Activated naive CD4-positive, alpha-beta T cell treated with anti-CD3 and anti-CD28 coated beads, Interleukin-2, amount 50 U/mL, for 72 hours (primary cell): Measurements from ENCODE around the gene KIAA0232. TPM values are rescaled to one million over a fixed set of nuclear protein-coding genes. Genes with fewer than 3 reads are reported as not detected.
"Not testable (repeated sequence)": the region's sequence is repeated elsewhere in the genome, so short reads cannot be mapped to it uniquely, and the experiment has no call there.

Source experiments
- ATAC-seq, 2 donors: fragments of 150-1000 bp; cut with Tn5 transposase; 2 replicates each; pipeline ENCODE4 v1.10.0; 2021; ENCODE audit warnings: mild to moderate bottlenecking in 2 of 2, moderate library complexity in 2 of 2
- DNase-seq, 2 donors: peaks; one replicate each; pipeline ENCODE4 v3.0.0; 2021 to 2022; ENCODE audit warnings: low spot score in 2 of 2
- H3K27ac Mint-ChIP-seq, 2 donors: one replicate each; pipeline ENCODE4 v1.8.0; 2022; ENCODE audit warnings: mild to moderate bottlenecking in 2 of 2, mixed read lengths in 2 of 2
- H3K36me3 Mint-ChIP-seq, 2 donors: one replicate each; pipeline ENCODE4 v1.8.0; 2022; ENCODE audit warnings: mixed read lengths in 2 of 2
- H3K9me3 Mint-ChIP-seq, 2 donors: one replicate each; pipeline ENCODE4 v1.8.0; 2022; ENCODE audit warnings: mixed read lengths in 2 of 2
- total RNA-seq, 2 donors: library from RNA; stranded (reverse); gene quantifications; one replicate each; pipeline ENCODE4 v1.2.3, GENCODE V29; 2022

KIAA0232 gene
- total RNA-seq, 2 donors from 2014 or later = 10.2 to 12.4 TPM

DNA sequence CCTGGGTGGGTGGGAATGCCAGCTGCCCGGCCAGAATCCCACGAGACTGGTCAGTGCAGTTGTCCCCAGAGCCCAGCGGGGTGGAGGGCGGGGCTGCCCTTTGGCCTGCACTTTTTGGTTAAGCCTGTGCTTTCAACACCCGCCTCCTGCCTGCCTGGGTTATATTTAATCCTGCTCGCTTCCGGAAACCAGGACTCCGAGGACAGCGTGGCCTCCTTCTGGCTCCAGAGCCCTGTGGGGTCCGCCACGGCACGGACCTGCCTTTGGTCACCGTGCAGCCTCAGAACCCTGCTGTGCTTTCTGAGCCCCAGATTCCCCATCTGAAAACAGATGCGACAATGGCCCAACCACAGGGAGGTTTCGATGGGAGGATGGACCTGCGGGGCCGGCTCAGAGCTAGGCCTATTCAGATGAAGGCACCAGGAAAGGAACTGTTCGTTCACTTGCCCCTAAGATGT lies 29.4 kb upstream of the KIAA0232 start:
- no peaks in the 10 kb centered on the region for H3K9me3 Mint-ChIP-seq
- H3K27ac Mint-ChIP-seq = no peak overlapping the region
- H3K36me3 Mint-ChIP-seq = no peaks in the 10 kb centered on the region
- DNase-seq = no peak
- ATAC-seq = no peak

DNA sequence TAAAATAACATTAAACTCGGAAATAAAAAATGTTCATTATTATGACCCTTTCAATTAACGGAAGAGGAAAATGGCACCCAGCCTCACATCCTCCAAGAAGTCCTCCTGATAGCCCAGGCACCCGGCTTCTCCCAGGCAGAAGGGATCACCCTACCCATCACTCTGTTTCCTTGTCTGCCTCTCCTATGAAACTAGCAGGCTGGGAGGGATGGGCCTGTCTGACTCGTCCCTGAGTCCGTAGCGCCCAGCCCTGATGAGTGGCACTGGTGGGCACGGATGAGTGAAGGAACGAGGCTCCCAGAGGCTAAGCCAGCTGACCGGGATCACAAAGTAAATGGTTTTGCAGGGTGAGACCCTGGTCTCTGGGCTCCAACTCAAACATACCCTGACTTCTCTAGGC lies 28.6 kb upstream of the KIAA0232 start:
- H3K9me3 Mint-ChIP-seq = no peaks in the 10 kb centered on the region
- no peak for DNase-seq
- ATAC-seq = no peak
- H3K27ac Mint-ChIP-seq = no peak overlapping the region
- no peaks in the 10 kb centered on the region for H3K36me3 Mint-ChIP-seq

DNA sequence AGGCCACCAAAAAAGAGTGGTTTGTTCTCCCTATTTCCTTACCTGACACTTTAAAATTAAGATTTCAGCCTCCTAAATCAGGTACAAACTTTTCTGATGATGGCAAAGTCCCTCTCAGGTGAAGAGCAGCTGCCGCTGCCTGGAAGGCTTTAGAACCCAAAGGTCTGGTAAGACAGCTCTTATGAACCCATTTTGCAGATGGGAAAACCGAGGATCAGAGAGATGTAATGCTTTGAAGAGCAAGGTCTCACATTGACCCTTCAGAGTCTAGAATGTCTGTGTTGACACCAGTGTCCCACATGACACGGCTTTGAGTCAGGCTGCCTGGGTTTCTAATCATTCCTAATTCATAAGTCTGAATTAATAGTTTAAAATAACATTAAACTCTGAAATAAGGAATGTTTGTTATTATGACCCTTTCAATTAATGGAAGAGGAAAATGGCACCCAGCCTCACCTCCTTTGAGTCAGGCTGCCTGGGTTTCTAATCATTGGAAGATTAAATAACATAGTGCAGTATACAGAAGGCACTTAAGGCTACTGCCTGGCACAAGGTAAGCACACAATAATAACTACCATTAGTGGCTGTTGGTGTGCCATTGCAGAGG lies 27.9 kb upstream of the KIAA0232 start:
- no peaks in the 10 kb centered on the region for H3K9me3 Mint-ChIP-seq
- no peak for DNase-seq
- ATAC-seq = no peak
- no peak overlapping the region for H3K27ac Mint-ChIP-seq
- H3K36me3 Mint-ChIP-seq = no peaks in the 10 kb centered on the region

DNA sequence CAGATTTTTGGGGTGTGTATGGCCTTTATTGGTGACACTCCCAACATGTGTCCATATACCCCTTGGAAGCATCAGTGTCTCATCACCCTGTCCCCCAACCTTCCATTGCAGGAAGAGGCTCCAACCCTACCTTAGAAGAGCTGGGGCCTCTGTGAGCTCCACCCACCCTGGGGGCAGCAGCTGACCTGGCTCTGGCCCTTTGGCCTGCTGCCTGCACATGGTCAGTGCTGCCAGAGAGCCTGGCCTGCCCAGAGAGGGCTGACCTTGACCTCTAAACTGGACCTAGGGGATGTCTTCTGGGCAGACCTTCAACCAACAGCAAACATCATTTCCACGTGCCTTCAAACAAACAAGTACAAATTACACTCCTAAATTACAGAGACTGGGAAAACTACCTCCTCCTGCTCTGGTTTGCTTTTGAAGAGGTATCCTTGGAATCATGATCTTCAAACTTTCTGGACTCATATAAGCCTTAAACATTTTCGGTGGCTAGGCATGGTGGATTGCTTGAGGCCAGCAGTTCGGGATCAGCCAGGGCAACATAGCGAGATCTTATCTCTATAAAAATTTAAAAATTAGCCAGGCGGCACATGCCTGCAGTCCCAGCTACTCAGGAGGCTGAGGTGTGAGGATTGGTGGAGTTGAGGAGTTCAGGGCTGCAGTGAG lies 27.3 kb upstream of the KIAA0232 start:
- Mint-ChIP-seq H3K36me3 (no peaks in the 10 kb centered on the region), H3K9me3 (no peaks in the 10 kb centered on the region), H3K27ac (no peak overlapping the region)
- no peak for DNase-seq
- ATAC-seq = no peak

DNA sequence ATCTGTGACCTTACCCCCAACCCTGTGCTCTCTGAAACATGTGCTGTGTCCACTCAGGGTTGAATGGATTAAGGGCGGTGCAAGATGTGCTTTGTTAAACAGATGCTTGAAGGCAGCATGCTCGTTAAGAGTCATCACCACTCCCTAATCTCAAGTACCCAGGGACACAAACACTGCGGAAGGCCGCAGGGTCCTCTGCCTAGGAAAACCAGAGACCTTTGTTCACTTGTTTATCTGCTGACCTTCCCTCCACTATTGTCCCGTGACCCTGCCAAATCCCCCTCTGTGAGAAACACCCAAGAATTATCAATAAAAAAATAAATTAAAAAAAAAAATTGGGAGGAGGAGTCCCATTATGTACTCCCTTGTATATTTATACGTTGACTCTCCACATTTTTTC lies 26.2 kb upstream of the KIAA0232 start:
- not testable (repeated sequence) for H3K36me3 Mint-ChIP-seq, DNase-seq, H3K27ac Mint-ChIP-seq, H3K9me3 Mint-ChIP-seq, ATAC-seq

DNA sequence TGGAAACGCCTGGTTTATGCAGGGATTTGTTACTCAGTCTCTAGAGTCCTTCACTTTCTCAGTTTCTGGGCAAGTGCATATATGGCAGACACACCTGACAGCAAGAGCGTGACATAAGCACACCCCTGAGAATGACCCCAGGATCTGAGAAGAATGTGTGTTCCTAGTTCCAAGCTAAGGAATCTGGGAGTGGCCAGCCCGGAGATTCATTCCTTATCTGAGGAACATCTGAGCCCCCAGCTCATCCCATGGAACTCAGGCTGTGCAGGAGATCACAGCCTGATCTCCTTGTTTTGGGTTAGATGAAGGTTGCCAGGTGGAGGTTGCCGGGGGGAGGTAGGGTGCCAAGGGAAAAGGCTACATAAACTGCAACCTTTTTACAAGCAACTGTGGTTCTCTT lies 23.8 kb upstream of the KIAA0232 start:
- H3K9me3 Mint-ChIP-seq = no peaks in the 10 kb centered on the region
- no peak for ATAC-seq
- DNase-seq = no peak
- no peak overlapping the region for H3K27ac Mint-ChIP-seq
- no peaks in the 10 kb centered on the region for H3K36me3 Mint-ChIP-seq

DNA sequence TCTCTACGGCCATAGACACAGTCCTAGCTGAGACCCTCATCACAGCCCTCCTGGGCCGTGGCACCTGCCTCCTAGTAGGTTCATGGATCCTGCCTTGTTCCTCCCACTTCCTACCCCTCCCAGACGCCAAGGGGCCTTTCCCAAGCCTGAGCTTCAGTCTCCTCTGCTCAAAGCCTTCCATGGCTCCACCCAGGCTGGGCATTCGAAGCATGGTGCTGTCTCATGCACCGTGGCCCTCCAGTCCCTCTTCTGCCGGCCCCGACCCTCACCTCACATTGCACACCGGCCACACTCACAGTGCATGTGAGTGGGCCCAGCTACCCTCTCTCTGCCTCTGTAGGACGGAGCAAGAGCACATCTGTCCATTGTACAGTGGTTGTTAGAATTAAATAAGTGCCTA lies 21.7 kb upstream of the KIAA0232 start:
- no peak for ATAC-seq
- Mint-ChIP-seq H3K27ac (no peak overlapping the region), H3K9me3 (no peaks in the 10 kb centered on the region)

DNA sequence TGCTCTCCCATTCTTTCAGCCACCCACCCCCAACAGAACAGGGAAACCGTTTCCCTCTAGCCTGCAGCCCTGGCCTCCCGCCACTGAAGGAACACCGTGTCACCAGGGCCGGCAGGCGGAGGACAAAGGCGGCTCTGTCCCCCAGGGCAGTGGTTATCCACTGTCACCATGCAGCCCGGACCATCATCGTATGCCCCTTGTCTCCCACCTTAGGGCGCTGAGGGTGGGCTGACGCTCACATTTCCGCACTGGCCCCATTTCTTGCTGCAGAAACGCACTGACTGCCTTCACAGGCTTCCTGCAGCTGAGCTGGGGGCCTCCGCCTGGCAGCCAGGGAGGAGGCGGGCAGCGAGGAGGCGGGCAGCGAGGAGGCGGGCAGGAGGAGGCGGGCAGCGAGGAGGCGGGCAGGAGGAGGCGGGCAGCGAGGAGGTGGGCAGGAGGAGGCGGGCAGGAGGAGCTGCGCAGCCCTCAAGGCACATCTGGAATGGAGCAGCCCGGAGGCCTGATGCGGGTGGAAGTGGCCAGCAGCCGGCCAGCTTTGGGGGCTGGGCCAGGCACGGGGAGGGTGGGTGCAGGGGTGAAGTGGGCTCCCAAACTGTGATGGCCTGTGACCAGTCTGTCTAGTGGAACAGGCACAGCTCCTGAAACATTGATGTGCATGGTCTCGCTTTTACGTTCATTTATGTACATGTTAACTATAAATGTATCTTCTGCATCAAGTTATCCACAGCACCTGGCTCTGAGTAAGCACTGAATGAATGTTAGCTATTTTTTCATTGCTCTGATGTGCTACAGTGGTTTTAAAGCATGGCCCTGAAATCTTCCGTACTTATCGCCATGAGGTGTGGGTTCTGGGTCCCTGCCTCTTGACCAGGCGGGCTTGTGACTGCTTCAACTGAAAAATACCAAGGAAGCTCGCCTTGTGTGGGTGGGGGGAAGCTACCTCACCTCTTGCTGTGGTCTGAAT lies 20.6 kb upstream of the KIAA0232 start:
- no peak for DNase-seq

More for the DNA sequence above, 21.7 kb upstream of the KIAA0232 start:
- no peak for DNase-seq
- no peaks in the 10 kb centered on the region for H3K36me3 Mint-ChIP-seq

DNA sequence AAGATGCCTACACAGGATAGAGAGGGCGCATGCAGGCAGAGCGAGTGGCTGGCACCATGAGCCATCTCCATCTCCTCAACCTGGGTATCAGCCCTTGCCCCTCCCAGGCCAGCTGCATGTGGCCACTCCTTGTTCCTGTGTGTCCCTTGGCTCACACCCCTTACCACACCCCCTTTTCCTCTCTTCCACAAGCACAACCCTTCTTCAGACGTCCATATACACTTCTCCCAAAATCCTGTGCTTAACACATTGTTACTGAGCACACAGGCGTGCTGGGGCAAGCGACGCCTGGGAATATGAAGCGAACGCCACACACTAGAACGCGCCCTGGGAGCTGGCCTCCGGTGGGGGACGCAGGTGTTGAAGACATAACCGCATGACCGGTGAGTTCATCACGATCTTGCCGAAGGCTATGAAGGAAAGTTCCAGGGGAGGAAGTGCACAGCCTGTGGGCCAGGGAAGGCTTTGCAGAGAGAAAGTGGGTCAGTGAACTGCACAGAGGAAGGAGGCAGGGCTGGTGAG lies 19.1 kb upstream of the KIAA0232 start:
- Mint-ChIP-seq H3K36me3 (no peaks in the 10 kb centered on the region), H3K9me3 (no peaks in the 10 kb centered on the region), H3K27ac (no peak overlapping the region)
- no peak for ATAC-seq
- no peak for DNase-seq

More for the DNA sequence above, 20.6 kb upstream of the KIAA0232 start:
- Mint-ChIP-seq H3K9me3 (no peaks in the 10 kb centered on the region), H3K27ac (no peak overlapping the region), H3K36me3 (no peaks in the 10 kb centered on the region)
- ATAC-seq = peak in 1 of 2 donors; percentile 16

DNA sequence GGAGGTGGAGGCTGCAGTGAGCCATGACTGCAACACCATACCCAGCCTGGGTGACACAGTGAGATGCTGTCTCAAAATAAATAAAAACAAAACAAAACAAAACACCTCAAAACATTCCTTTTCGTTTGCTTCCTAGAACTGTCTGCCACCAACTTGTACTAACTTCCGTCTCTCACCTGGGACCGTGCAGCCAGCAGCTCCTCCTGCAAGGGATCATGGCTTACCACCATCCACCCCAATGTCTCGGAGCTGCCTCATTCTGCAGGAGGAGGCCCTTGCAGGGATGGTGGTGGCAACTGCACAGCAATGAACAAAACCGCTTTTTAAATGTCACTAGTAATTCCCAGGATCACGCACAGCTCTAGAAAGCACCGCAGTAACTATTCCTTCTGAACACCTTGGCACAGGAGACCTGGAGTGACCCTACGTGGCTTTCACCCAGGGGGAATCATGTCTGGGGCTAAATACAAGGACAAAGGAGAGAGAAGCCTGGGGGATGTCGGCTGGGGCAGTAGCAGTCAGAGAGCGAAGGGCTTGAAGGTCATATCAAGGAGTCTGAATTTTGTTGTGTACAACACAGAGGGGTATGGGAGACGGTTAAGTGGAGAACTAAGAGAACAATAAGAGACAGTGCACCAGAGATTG lies 17.4 kb upstream of the KIAA0232 start:
- no peak for DNase-seq
- no peak for ATAC-seq
- Mint-ChIP-seq H3K27ac (no peak overlapping the region), H3K36me3 (no peaks in the 10 kb centered on the region), H3K9me3 (no peaks in the 10 kb centered on the region)

DNA sequence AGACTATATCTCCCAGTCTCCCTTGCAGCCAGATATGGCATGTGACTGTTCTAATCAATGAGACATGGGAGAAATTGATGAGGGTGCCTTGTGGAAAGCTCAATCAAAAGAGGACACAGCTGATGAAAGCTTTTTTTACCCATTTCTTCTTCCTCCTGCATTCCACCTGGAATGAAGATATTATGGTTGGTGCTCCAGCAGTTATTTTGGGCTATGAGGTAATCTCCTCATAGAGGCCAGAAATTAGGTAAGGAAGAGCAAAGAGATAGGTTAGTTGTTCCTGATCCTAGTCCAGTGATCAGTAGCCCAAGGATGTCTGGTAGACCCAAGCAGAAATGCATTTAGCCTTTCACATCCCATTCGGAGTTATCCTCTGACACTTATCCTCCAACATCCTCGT lies 16.8 kb upstream of the KIAA0232 start:
- DNase-seq (no peak), ATAC-seq (no peak)
- Mint-ChIP-seq H3K9me3 (no peaks in the 10 kb centered on the region), H3K27ac (no peak overlapping the region), H3K36me3 (no peaks in the 10 kb centered on the region)

DNA sequence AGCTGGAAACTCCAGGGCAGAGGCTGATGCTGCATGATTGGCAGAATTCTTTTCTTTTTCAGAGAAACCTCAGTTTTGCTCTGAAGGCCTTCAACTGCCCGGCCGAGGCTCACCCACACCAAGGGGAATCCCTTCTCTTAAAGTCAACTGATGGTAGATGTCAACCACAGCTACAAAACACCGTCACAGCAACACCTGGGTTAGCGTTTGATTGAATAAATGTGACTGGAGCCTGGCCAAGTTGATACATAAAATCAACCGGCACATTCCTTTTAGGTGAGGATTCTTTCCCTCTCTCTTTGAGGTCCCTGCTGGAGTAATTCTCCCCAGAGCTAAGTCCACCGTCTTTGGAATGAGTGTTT lies 15.2 kb upstream of the KIAA0232 start:
- H3K27ac Mint-ChIP-seq = no peak overlapping the region
- ATAC-seq (no peak), DNase-seq (no peak)
- no peaks in the 10 kb centered on the region for H3K36me3 Mint-ChIP-seq
- H3K9me3 Mint-ChIP-seq = no peaks in the 10 kb centered on the region

DNA sequence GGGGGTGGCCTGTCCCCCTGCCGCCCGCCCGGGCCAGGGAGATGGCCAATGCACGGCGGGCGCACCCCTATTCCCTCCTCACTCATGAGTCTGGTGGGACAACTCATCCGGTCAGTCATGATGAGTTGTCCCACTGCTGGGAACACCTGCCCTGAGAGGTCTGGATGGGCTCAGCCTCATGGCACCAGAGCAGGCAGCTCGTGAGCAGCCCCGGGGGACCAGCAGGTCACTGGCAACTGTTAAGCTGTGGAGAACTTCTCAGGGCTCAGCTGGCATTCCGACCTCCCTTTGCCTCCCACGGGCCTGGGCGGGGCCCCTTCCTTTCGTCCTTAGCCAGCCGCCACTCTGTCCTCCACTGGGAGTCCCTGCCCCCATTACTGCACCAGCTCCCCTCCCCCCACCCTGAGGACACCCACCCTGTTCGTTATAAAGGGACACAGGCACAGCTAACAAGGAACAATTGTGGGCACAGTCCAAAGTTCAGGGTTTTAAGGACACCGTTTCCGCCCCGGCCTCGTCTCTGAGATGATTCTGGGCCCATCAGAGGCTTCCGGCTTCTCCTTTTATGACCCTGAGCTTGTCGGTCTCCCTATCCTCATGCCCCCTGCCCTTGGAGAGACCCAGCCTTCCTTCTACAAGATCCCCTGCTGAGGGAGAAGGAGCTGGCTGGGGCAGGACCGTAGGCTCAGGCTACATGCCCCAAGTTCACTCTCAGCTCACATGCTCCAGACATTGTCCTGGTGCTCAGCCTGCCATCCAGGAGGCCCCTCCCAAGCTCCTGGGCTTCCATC lies 14.6 kb upstream of the KIAA0232 start:
- no peak for ATAC-seq

DNA sequence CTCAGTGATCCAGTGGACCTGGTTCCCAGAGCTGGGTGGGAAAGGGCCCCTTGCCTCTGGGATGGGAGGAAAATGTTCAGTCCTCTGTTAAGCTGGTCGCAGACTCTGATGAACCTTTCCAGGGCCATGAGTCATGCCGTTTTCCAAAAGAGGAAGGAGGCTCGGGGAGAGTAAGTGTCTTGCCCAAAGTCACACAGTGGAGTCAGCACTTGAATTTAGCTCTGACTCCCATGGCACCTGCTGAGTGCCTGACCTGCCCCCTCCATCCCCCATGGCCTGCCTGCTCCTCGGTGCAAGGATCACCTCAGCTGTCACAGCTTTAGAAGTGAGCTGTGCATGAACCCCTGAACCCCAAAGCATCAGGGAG lies 14.0 kb upstream of the KIAA0232 start:
- Mint-ChIP-seq H3K27ac (no peak overlapping the region), H3K36me3 (no peaks in the 10 kb centered on the region)

More for the DNA sequence above, 14.6 kb upstream of the KIAA0232 start:
- H3K9me3 Mint-ChIP-seq = no peaks in the 10 kb centered on the region
- H3K36me3 Mint-ChIP-seq = no peaks in the 10 kb centered on the region
- DNase-seq = no peak
- H3K27ac Mint-ChIP-seq = no peak overlapping the region

DNA sequence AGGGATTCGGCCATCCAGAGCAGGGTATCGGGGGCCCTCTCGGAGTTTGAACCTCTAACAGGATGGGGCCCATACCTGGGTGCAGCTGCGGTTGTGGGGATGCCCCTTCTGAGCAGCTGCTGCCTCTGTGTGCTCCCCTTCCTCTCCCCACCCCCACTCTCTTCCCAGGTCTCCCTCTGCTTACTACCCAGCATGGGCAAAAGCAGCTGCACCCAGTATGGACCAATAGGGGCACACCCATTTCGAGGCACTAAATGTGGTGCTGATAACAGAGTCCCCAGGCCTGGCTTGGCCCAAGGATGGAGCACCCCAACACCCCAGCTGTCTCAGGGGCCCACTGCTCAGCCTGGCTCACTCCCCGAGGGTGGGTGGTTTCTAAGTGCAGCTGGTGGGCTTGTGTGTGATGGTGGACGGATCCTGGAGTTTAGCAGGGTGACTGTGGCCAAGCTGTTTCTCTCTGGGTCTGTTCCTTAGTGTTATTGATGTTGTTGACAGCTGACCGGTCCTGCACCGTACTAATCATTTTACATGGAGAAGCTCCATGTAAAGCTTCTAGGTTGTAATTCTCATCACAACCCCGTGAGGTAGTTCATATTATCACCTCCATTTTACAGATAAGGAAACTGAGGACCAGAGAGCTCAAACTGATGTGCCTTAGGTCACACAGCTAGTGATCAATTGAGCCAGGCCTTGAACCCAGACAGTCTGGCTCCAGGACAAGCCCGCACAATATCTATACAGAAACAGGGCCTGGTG lies 13.1 kb upstream of the KIAA0232 start:
- no peaks in the 10 kb centered on the region for H3K36me3 Mint-ChIP-seq
- no peaks in the 10 kb centered on the region for H3K9me3 Mint-ChIP-seq
- H3K27ac Mint-ChIP-seq = no peak overlapping the region
- DNase-seq (no peak), ATAC-seq (peak in 1 of 2 donors; percentile 22)

More for the DNA sequence above, 14.0 kb upstream of the KIAA0232 start:
- ATAC-seq (no peak), DNase-seq (no peak)
- H3K9me3 Mint-ChIP-seq = no peaks in the 10 kb centered on the region
